GM12872 (cell line): ENCODE results near the gene NELFCD.

Source experiments
- TF ChIP-seq, protein P1 (sequence below): IDR thresholded peaks from 3 replicates; pipeline ENCODE4 v1.5.1; 2011; ENCODE audit warnings: low read depth, mild to moderate bottlenecking, low read length, moderate library complexity; ENCODE audit not compliant: insufficient read depth

NELFCD gene

DNA sequence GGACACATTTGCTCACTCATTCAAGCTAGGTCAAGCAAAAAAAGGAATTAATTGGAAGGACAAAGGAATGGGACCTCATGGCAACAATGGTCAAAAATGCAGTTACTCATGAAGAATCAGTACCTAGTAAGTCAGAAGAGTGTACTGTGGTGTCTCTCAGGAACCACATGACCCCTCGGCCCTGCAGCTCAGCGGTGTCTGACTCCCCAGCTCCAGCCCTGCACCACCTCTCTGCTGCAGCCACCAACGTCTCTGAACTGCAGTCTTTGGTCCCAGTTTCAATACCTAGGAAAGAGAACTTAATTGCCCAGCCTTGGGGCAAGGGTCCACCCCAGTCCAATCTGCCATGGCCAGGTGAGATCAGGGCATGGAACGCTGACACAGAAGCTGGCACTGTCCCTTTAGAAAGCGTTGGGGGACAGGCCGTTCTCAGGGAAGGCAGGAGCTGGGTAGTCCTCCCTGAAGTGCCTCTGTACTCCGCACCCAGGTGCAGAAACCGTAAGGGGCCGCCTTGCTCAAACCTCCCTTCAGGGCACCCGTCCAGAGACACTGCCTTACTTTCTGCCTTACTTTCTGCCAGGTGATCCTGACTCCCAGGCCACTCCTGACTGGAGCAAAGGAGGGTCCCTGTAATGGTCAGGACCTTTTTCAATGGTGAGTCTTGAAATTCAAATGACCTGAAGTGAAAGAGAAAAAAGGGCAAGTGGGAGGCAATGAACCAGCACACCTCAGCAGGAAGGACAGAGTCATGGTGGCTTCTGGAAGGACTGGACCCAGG is 13.2 kb upstream of the NELFCD start:
- TF ChIP-seq, protein P1, sequence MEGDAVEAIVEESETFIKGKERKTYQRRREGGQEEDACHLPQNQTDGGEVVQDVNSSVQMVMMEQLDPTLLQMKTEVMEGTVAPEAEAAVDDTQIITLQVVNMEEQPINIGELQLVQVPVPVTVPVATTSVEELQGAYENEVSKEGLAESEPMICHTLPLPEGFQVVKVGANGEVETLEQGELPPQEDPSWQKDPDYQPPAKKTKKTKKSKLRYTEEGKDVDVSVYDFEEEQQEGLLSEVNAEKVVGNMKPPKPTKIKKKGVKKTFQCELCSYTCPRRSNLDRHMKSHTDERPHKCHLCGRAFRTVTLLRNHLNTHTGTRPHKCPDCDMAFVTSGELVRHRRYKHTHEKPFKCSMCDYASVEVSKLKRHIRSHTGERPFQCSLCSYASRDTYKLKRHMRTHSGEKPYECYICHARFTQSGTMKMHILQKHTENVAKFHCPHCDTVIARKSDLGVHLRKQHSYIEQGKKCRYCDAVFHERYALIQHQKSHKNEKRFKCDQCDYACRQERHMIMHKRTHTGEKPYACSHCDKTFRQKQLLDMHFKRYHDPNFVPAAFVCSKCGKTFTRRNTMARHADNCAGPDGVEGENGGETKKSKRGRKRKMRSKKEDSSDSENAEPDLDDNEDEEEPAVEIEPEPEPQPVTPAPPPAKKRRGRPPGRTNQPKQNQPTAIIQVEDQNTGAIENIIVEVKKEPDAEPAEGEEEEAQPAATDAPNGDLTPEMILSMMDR = no peak

DNA sequence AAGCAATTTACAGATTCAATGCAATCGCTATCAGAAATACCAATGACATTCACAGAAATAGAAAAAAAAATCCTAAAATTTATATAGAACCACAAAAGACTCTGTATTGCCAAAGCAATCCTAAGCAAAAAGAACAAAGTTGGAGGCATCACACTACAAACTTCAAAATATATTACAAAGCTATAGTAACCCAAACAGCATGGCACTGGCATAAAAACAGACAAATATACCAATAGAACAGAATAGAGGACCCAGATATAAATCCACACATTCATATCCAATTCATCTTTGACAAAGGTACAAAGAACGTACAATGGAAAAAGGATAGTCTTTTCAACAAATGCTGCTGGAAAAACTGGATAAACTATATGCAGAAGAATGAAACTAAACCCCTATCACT is 11.6 kb upstream of the NELFCD start:
- TF ChIP-seq, protein P1 = no peak

GRCh38 chr20:58970146-58970545 is 10.9 kb upstream of the NELFCD start:
- TF ChIP-seq, protein P1 = no peak

- TF ChIP-seq, protein P1 = no peak
Measured at GRCh38 chr20:58971429-58971828, 9.6 kb upstream of the NELFCD start.

- TF ChIP-seq, protein P1 = no peak
Measured at GRCh38 chr20:58973179-58973578, 7.9 kb upstream of the NELFCD start.

DNA sequence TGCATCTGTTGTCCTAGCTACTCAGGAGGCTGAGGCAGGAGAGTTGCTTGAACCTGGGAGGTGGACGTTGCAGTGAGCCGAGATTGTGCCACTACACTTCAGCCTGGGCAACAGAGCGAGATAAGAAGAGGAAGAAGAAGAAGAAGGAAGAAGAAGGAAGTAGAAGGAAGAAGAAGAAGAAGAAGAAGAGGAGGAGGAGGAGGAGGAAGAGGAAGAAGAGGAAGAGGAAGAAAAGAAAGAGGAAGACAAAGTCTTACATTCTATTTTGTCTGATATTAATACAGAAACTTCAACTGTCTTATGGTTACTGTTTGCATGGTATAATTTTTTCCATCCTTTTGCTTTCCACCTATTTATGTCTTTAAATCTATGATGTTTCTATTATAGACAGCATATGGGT is 7.2 kb upstream of the NELFCD start:
- TF ChIP-seq, protein P1 = no peak

GRCh38 chr20:58975353-58975752 is 5.7 kb upstream of the NELFCD start:
- TF ChIP-seq, protein P1 = no peak
